ENCODE measurements around the gene TVP23C.

DNA sequence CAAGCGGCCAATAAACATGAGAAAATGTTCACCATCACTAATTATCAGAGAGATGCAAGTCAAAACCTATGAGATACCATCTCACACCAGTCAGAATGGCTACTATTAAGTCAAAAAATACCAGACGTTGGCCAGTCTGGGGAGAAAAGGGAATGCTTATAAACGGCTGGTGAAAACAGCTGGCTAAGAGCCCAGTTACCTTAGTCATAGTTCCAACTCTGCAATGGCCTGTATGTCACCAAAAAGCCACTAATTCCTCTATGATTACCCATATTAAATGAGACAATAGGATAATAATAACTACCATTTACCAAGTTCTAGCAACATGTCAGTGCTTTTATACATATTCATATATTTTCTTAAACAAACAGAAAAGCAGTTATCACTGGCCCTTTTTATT lies 52.9 kb downstream of the TVP23C start:
- TF ChIP-seq MYC (IDR thresholded peaks at IDR 0.05; ENCODE audit: low read depth, low read length) (no peak), POLR2A (IDR thresholded peaks at IDR 0.05; ENCODE audit: low read depth, low read length) (no peak)

Data from endothelial cell of umbilical vein (primary cell).